Occipital lobe (tissue), 2 donors: ENCODE measurements around the gene RIMS3. TPM values are rescaled to one million over a fixed set of nuclear protein-coding genes. Genes with fewer than 3 reads are reported as not detected.

ENCODE experiments used
- DNase-seq: peaks from one replicate; lab custom pipeline; 2025; lab: John Stamatoyannopoulos, UW
- total RNA-seq: library from RNA; depleted of rRNA; stranded (reverse); fragments of >200 nt; gene quantifications from one replicate; pipeline ENCODE4 v1.2.3, GENCODE V29; 2014

The RIMS3 gene
- total RNA-seq, 1 donor from 2014 or later, result 24.6 TPM

DNA sequence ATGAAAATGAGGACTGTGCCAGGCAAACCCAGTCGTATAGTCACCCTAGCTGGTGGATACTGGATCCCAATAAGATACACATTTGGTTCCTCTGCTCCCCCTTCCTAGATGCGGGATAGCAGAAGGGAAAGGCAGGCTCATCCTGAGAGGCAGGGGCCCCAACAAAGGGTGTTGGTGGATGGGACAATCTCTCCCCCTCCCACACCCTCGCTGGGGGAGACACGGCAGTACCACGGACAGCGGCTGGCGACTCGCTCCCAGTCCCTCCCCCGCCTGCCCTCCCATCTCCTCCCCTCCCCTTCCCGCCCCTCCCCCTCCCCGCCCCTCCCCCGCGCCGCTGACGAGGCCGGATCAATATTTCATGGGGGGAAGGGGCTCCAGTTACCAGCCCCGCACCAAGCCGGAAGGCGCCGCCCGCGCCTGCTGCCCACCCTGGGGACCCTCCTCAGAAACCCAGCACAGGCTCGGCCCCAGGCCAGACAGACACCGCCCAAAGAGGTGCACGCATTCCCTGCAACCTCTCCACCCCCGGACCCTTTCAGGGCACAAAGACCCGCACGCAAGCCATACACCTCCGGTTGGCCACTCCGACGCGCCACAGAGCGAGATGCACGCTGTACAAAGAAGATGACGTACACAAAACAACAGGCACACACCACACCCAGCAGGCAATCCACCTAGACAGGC, 11.5 kb downstream of the RIMS3 start:
- DNase-seq, result no peak

DNA sequence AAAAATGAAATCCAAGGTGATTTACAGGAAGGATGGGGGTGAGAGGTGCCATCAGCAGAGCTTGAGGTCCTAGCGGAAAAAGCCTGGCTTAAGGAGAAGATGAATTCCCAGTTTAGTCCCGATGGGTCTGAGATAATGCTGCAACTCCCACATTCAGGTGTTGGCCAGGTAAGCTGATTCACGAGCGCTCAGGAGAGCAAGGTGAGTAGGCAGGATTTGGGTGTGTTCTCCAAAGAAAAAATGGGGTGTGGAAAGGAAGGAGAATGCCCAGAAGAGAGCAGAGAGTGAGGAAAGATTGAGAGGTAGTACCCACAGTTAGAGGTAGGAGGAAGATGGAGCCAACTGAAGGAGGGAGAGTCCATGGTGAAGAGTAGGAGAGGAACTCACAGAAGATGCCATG, 12.5 kb downstream of the RIMS3 start:
- no peak for DNase-seq

DNA sequence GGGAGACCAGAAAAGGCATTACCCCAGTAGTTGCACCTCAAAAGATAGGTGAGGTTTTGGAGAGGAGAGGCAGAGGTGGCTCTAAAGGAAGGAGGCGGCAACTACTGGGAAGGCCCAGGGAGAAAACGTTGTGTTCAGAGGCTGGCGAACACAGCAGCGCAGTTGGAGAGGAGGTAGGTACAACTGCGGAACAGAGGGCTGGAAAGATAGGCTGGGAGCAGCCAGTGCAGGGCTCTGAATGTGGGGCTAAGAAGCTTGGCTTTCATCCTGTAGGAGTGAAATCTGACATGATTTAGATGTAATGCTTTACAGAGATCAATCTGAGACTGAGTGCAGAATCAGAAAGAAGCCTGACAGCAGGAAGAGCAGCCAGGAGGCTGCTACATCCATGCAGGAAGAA, 13.0 kb downstream of the RIMS3 start:
- no peak for DNase-seq

DNA sequence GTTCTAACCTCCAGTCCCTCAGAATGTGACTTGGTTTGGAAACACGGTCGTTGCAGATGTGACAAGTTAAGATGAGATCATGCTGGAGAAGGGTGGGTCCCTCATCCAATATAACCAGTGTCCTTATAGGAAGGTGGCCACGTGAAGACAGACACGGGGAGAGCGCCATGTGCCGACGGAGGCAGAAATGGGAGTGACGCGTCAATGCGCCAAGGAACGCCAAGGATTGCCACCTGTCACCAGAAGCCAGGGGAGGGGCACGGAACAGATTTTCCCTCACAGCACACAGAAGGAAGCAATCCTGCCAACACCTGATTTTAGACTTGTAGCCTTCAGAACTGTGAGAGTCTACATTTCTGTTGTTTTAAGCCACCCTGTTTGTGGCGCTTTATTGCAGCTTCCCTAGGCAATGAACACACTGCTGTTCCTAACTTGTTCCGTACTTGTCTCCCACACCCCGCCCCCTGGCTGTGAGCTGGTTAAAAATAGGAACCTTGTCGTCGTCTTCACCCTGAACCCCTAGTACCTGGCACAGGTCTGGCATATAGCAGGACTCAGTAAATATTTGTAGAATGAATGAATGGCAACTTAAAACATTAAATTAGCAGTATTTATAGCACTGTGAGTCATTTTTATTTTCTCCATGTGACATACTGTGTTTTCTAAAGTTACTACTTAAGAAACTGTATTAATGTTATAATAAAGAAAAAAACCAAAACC, 14.2 kb downstream of the RIMS3 start:
- peak; percentile 71 for DNase-seq

DNA sequence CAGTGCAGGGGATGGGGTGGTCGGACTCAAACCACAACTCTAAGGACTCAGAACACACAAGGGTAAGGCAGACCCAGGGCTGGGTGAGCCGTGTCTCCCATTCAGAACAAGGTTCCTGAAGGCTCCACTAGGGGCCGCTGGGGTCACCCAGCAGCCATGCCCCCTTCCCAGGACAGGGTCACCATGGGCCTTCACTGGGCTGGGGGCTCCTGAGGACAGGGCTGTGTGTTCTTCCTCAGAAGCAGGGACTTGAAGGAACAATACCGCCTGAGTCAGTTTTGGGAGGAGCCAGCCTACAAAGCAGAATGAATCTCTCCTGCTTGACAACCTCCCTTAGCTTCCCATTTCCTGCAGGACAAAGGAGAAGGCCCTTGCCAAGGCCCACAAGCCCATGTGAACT, 15.4 kb downstream of the RIMS3 start:
- DNase-seq, result no peak

DNA sequence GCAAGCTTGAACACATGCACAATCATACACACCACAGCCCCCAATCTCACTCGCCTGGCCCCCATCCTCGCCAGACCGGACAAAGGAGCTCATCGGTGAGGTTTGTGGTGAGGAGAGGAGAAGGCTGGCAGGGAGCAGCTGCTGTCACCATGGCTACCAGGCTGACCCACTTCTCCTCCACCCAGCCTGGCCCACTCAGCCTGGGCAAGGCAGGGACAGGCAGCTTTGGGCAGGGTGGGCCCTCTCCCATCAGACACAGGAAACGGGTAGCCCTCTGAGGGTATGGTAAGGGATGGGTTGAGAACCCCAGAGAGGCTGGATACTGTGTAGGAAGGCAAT, 15.9 kb downstream of the RIMS3 start:
- DNase-seq, result peak; percentile 52

DNA sequence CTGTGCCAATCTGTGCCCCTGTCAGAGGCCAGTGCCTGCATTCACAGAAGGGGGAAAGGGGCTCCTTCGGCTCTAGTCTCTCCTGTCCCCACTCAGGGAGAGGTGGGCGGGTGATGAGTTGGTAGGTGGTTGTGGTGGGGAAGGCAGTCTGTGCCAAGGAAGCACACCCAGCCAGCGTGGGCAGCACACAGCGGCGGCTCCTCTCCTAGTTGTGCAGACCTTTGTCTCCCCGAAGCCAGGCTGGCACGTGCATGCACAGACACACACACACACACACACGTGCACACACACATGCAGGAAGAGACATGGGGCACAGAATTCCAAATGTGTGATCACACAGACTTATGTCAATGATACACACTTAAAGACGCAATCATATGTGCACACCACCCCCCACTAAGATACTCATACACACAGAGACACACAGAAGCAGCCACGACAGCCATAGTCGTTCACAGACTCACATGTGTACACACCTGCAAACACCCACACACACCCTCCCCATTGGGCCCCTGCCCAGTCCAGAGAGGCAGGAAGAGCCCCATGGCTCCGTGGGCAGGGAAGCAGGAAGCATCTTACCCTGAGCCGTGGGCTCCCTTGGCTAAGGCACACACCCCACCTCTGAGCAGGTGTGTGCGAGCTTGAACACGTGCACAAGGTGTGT, 16.4 kb downstream of the RIMS3 start:
- DNase-seq, result no peak

DNA sequence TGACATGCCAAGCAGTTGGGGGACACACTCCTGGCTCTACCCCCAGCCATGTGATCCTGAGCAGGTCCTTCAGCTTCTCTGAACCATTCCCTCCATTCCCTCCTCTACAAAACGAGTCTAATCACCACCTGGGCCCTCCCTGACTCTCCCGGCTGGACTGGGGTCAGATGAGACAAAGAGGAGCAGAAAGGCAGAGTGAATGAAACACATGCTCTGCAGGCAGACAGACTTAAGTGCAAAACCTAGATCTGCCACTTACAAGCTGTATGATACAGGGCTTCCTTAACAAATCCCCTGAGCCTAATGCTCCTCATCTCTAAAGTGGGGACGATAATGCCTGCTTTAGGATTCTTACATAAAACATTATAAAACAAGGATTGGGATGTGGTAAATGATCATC, 17.3 kb downstream of the RIMS3 start:
- DNase-seq, result no peak

DNA sequence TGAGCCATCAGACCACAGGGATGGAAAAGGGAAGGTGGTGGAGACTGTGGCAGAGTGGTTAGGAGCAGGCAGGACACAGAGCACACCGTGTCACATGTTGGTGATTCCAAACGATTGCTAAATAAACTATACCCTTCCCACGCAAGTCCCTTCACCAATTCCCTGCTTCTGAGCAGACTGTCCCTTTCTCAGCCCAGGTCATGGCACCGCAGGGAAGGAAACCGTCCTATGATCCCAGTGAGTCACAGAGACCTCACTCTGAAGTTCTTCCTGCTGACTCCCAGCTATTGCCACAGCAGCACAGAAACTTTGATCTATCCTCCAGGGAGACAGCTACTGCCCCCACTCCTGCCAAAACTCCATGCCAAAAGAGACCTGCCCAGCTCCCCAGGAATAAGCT, 19.2 kb downstream of the RIMS3 start:
- DNase-seq, result no peak

DNA sequence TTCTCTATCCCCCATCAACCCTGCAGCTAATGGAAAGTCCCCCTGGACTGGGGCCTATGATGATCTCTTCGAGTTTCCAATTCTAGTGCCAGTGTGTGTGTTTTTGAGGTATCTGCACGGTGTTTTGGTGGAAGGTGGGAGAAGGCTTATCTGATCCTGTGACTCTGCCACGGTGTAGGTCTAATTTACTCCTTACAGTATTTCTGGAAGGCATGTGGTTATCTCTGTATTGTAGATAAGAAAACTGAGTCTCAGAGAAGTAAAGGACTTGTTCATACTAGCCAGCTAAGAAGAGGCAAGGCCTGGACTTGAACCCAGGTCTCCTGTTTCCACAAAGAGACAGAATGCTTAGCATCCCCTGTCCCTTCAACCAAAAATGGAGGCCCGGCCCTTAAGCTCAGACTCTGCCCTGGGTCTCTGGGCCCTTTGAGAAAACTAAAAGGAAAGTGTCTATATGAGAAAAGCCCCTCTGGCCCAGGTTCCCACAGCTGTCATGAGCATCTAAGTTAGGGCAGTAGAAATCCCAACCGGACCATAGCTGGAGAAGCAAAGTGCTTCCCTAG, 20.3 kb downstream of the RIMS3 start:
- no peak for DNase-seq

DNA sequence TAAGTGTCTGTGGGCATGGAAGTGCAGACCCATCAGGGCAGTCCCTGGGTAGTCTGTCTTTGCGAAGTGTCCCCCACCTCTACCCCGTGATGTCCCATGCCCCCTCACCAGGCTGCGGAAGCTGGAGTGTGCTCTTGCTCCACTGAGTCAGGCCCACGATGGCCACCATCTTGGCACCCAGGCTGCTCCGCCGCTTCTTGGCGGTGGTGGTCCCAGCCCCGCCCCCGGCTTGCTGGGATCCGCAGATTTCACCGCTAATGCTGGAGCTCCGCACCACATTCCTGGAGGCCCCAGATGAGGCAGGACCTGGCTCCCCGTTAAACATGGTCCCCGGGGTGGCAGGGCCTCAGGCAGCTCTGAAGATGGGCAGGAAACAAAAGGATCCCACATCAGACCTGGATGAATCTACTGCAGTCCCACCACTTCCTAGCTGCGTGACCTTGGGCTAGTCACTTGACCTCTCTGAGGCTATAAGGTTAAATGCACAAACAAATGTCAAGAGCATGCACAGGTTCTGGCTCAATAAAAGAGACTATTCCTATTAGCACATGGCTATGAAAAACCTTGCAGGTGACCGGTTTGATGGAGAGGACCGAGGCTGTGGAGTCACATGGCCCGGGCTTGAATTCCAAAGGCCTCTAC, 23.8 kb downstream of the RIMS3 start:
- DNase-seq, result no peak

DNA sequence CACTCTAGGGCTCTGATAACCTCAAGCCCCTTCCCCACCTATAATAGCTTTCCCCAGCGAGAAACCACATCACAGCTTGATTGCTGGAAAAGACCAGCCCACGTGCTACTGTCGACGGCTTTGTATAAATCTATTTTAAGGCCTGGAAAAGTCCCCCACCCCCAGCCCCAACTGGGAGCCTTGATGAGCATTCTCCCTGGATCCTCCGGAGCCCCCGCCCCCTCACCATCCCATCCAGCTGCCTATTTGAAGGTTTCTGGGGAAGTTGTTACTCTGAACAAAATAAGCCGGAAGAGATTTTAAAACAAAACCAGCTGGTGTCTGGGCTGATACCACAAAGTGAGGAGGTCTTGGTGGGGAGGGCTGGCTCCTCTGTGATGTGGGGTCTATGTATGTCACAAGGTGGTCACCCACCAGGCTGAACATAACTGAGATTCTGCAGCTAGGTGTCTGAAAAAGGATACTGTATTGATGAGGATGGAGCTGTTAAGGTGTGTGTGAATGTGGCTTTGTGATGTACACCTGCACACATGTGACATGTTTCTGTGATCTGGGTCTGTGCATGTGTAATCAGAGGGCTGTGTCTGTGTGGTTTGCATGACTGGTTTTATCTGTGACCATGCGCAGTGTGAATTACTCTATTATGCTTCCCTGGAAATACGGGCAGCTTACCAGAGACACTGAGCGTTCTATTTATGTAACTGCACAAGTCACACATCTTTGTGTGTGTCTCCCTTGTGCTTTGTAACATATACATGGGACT, 25.0 kb downstream of the RIMS3 start:
- DNase-seq, result no peak

DNA sequence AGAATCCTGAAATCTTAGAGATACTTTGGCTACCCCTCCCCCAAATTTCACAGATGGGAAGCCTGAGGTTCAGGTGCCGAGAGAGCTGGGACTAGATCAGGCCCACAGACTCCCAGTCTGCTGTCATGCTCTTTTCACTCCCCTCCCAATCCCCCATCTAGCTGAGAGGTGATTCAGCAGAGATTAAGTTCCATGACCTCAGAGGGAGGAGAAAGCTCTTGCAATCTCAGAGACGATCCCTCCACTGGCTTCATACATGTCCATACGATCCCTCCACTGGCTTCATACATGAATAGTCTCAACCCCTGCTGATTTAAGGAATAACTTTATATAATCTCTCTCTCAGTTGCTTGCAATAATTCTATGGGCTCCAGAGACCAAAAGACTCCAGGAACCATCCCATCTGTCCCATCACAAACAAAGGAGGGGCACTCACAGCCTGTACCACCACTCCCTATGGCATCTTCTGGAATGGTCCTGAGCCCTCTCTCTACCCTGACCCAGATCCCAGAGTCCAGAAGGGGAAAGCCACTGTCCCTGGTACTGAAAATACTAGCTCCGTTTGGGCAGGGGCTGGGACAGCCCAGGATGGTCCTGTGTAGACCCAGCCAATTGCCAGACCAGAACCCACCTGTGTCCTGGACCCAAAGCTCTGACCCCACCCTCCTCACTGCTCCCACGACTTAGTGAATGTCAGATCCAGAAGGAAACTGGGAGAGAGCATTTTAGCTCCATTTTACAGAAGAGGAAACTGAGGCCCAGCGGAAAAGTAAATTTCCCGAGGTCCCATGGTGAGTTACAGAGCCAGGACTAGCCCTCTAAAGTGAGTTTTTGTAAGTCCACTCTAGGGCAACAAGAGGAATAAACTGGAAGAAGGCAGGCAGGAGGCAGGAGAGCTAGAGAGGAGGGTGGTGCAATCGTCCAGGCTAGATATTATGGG, 27.1 kb downstream of the RIMS3 start:
- DNase-seq, result no peak

DNA sequence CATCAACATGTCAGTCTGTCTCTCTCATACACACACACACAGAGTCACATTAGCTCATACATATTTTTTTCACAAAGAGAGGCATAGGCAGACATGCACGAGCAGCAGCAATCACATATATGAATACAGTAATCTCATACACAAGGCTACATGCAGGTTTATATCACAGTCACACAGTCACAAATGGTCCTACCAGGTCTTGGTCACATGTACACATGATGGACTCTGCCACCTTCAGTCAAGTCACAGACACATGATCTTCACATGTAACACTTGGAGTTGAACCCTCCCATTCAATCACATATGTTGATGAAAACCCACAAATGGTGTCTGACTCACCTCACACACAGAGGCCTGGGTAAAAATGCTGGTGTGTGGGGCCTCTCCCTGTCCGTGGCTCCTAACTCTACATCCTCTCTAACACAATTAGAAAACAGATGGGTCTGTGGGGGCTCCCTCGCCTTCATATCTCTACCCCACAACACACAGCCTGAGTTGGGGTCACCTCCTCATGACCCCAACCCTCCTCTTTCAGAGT, 27.9 kb downstream of the RIMS3 start:
- no peak for DNase-seq

DNA sequence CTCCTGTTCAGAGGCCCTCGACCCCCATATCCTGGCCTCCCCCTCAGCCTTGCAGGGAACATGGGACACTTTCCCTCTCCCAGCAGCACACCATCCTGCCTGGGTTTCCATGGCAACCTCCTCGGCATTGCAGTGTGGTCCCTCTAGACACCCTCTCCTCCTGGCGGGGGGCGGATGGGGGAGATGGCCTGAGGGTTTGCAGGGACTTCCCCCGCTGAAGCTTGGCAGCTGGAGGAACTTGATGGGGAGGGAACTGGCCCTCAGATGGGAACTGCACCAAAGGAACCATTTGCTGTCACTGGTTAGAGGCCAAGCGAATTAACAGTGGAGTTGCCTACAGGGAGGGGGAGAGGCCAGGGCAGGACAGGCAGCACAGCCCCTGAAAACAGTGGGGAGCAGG, 28.7 kb downstream of the RIMS3 start:
- DNase-seq, result no peak

DNA sequence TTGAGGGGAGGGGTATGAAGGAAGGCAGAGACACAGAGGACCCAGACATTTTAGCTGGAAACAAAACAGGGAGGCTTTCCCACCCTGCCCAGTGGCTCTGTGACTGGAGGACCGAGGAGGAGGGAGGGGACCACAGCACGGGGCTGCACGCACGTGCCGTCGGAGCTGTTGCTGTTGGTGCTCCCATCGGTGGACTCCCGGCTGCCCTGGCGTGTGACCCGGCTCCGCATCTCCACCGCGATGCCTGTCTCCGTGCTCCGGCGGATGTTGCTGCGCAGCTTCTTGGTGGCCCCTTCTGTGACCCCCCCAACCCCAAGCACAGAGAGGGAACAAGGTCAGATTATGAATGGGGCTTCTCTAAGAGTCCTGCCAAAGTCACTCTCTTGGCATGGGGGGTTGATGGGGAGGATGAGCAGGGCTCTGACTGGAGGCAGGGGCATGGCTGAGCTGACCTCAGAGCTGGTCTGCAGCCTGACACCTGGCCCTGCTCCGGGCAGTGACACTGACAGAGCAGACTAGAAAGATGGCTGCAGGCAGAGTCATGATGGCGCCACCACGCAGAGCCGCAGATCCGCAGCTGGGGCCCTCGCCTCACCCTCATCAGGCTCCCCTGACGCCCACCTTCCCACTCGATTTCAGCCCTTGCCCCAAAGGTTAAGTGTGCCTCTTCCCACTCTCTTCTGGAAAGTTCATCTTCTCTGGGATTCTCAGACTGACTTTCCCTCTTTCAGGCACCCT, 29.6 kb downstream of the RIMS3 start:
- no peak for DNase-seq

DNA sequence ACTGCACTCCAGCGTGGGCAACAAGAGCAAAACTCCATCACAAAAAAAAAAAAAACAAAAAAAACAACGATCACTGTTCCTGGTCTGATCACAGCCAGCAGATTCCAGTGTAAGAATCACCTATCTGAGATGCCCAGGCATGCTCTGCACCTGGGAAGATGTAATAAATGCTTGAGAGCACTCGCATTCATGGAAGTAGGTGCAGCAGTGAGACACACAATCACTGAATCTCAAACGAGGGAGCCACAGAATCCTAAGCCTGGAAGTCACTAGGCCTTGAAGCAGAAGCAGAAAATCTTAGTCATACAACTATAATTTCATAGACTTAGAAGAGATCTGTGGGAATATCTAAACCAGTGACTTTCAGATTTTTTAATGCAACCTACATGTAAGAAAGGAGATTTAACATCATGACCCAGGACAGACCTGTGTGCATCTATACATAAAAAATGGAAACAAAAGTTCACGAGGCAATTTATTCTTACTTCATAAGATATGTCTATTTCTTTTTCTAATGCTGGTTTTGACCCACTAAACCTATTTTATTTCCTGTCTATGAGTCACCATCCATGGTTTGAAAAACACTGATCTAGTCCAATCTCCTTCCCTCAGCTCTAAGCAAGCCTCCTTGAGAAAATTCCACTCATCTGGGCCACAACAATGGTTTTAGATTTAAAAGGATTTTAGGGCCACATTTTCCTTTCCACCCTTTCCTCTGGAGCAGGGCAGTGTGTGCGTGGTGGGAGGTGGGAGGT, 30.4 kb downstream of the RIMS3 start:
- no peak for DNase-seq

DNA sequence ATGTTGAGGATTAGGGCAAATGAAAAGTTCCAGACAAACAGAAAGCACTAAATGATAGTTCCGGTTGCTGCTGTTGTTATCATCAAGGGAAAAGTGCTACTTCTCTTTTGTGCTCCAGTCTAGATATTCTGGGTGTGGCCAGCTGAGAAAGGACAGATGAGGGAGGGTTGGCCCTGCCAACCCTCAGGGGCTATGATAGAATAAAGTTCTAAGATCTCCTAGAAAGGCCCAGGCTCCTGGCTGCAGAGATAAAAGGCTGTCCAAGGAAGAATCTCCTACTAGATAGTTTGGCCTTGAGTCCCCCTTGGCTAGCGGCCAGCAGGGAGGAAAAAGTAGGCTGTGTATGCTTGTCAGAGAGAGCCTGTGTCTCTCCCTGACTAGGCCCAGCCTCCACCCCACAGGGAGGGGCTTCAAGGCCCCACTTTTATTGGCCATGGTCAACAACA, 31.5 kb downstream of the RIMS3 start:
- DNase-seq, result no peak
